Measurements from ENCODE around the gene DTHD1.

DTHD1 gene

DNA sequence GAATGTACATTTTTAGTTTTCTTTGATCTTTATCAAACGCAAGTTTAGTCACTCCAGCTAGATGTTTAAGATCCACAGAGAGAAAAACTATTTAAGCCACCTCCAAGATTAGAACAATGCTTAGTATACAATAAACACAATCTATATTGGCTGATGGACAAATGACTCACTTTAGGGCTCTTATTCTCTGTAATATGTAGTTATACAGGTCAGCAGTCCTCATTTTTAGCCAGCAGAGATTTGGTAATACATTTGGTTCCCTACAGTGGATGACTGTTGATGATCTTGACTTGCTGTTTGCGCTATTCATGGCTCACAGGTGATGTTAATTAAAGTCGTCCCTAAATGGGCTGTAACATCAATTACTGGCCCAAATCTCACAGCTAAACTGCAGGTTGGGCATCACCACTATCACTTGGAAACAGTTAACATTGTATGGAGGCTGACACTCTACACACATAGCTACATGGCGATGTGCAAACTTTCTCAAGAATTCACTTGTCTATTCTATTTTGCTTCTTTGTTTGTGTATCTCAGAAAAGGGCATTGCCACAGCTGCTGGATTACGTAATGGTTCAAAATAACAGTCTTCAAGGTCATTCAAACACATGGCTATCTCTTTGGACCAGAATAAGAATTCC is 11.8 kb upstream of the DTHD1 start:
- TF ChIP-seq SIN3A (IDR thresholded peaks at IDR 0.05; ENCODE audit: borderline replicate concordance, insufficient read depth, low read length) (no peak), POLR2AphosphoS5 (IDR thresholded peaks at IDR 0.05; ENCODE audit: low read depth, low read length) (no peak), TAF1 (IDR thresholded peaks at IDR 0.05; ENCODE audit: borderline replicate concordance, insufficient read depth, low read length) (no peak), FOXP2 (optimal IDR thresholded peaks at IDR 0.05; ENCODE audit: borderline replicate concordance, extremely low read depth, extremely low read length, insufficient read depth) (no peak)
- TF ChIP-seq, protein P1, sequence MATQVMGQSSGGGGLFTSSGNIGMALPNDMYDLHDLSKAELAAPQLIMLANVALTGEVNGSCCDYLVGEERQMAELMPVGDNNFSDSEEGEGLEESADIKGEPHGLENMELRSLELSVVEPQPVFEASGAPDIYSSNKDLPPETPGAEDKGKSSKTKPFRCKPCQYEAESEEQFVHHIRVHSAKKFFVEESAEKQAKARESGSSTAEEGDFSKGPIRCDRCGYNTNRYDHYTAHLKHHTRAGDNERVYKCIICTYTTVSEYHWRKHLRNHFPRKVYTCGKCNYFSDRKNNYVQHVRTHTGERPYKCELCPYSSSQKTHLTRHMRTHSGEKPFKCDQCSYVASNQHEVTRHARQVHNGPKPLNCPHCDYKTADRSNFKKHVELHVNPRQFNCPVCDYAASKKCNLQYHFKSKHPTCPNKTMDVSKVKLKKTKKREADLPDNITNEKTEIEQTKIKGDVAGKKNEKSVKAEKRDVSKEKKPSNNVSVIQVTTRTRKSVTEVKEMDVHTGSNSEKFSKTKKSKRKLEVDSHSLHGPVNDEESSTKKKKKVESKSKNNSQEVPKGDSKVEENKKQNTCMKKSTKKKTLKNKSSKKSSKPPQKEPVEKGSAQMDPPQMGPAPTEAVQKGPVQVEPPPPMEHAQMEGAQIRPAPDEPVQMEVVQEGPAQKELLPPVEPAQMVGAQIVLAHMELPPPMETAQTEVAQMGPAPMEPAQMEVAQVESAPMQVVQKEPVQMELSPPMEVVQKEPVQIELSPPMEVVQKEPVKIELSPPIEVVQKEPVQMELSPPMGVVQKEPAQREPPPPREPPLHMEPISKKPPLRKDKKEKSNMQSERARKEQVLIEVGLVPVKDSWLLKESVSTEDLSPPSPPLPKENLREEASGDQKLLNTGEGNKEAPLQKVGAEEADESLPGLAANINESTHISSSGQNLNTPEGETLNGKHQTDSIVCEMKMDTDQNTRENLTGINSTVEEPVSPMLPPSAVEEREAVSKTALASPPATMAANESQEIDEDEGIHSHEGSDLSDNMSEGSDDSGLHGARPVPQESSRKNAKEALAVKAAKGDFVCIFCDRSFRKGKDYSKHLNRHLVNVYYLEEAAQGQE (IDR thresholded peaks at IDR 0.05; ENCODE audit: insufficient read depth in 1 of 2, low read depth in 2 of 2, low read length in 2 of 2): no peak

DNA sequence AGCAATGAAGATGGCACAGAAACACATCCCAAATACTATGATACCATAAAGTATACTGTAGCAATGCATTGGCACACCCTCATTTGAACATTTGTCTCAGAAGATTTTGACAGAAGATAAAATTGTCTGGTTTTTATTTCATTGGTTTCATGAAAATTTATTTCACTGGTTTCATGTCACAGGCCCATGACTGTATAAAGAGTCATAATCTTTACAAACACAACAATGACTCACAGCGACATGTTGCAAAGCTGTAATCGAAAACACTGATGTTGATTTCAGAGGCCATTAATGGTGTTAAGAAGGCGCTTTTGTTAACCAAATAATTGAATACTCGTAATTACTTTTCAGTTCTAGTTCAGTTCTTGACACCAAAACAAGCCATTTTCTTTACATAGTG is 8.1 kb upstream of the DTHD1 start:
- no peak for TF ChIP-seq SIN3A (IDR thresholded peaks at IDR 0.05; ENCODE audit: borderline replicate concordance, insufficient read depth, low read length)
- TF ChIP-seq TAF1 (IDR thresholded peaks at IDR 0.05; ENCODE audit: borderline replicate concordance, insufficient read depth, low read length): no peak

DNA sequence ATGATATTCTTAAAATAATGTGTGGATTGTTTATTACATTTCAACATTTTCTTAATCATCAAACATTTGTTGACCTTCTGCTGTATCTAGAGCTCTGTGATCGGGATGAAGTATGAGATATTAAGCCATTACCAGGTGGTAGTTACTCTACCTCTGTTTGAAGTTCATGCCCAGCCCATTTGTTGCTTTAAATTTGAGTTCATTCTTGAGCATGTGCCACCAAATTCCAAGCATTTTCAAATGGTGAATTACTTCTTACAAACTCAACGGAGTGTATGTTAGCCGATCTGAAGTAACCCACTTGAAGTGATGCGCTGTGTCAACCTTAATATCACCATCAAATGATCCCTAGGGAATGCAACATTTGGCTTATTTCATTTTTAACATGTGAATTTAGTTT is 7.3 kb upstream of the DTHD1 start:
- TF ChIP-seq POLR2AphosphoS5 (IDR thresholded peaks at IDR 0.05; ENCODE audit: low read depth, low read length): no peak
- TF ChIP-seq, protein P1 (IDR thresholded peaks at IDR 0.05; ENCODE audit: insufficient read depth in 1 of 2, low read depth in 2 of 2, low read length in 2 of 2): no peak
- TF ChIP-seq SIN3A (IDR thresholded peaks at IDR 0.05; ENCODE audit: borderline replicate concordance, insufficient read depth, low read length): no peak
- no peak for TF ChIP-seq TAF1 (IDR thresholded peaks at IDR 0.05; ENCODE audit: borderline replicate concordance, insufficient read depth, low read length)
- TF ChIP-seq FOXP2 (optimal IDR thresholded peaks at IDR 0.05; ENCODE audit: borderline replicate concordance, extremely low read depth, extremely low read length, insufficient read depth): no peak

DNA sequence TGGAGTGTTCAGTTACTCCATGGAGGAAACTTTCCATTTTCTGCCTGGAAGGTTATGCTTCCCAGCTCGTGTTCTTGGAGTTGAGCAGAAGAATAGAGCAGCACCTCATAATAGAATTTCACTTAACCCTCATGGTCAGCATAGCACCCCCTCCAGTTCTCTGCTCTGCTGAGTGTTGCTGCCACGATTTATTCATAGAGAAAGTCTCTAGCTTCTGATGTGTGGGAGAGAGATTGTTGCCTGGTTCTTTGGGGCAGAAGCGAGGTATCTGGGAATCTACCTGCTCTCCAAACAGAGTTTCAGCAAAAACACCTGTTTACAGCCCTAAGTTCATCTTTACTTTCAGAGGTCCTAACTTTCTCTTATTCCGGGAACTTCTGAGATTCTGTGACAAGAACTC is 3.9 kb upstream of the DTHD1 start:
- TF ChIP-seq FOXP2 (optimal IDR thresholded peaks at IDR 0.05; ENCODE audit: borderline replicate concordance, extremely low read depth, extremely low read length, insufficient read depth) (no peak), SIN3A (IDR thresholded peaks at IDR 0.05; ENCODE audit: borderline replicate concordance, insufficient read depth, low read length) (no peak), TAF1 (IDR thresholded peaks at IDR 0.05; ENCODE audit: borderline replicate concordance, insufficient read depth, low read length) (no peak), POLR2AphosphoS5 (IDR thresholded peaks at IDR 0.05; ENCODE audit: low read depth, low read length) (no peak)
- TF ChIP-seq, protein P1 (IDR thresholded peaks at IDR 0.05; ENCODE audit: insufficient read depth in 1 of 2, low read depth in 2 of 2, low read length in 2 of 2): no peak

DNA sequence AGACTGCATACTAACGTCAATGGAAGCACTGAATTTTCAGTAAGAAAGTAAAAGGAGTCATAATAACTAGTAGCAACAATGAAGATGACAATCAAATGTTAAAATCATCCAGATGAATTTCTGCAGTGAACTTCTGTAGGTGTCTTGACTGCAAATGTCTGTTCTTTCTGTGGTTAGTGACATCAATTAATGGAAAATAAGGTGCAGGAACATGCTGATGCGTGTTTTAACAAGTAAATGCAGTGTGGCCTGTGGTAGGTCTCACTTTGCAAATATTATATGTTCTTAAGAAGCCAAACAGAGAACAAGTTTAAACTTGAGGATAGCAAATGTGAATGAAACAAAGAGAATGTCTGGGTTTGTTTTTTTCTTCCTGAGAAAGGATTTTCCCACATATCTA is 2.6 kb upstream of the DTHD1 start:
- TF ChIP-seq FOXP2 (optimal IDR thresholded peaks at IDR 0.05; ENCODE audit: borderline replicate concordance, extremely low read depth, extremely low read length, insufficient read depth): no peak
- TF ChIP-seq, protein P1 (IDR thresholded peaks at IDR 0.05; ENCODE audit: insufficient read depth in 1 of 2, low read depth in 2 of 2, low read length in 2 of 2): no peak
- no peak for TF ChIP-seq TAF1 (IDR thresholded peaks at IDR 0.05; ENCODE audit: borderline replicate concordance, insufficient read depth, low read length)
- no peak for TF ChIP-seq SIN3A (IDR thresholded peaks at IDR 0.05; ENCODE audit: borderline replicate concordance, insufficient read depth, low read length)
- no peak for TF ChIP-seq POLR2AphosphoS5 (IDR thresholded peaks at IDR 0.05; ENCODE audit: low read depth, low read length)

Measured in PFSK-1 (cell line).